Measurements from ENCODE around the gene COMMD10. TPM values are rescaled to one million over a fixed set of nuclear protein-coding genes. Genes with fewer than 3 reads are reported as not detected.
"Not testable (repeated sequence)": the region's sequence is repeated elsewhere in the genome, so short reads cannot be mapped to it uniquely, and the experiment has no call there.

COMMD10 gene
- polyA plus RNA-seq, 5 donors: 39.7 to 54.8 (median 51.3) TPM

- DNase-seq: no peak
Observed at GRCh38 chr5:116088062-116088461, 3.2 kb downstream of the COMMD10 start.

DNA sequence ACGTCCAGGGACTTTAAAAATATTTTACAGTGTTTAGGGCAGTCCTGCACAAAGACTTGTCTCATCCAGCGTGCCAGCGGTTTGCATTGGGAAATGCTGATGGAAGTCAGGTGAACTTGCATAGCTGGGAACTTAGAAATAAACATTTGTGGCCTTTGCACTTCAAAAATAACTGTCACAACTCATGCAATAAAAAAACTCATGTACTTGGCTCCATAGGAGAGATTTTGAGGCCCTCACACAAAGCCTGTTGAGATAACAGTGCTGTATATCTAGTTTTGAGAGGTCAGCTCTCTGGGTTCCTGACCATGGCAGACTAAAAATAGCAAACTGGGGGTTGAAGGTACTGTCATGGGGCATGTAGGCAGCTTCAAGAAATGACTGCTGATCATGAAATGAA, 5.5 kb downstream of the COMMD10 start:
- DNase-seq: no peak

DNA sequence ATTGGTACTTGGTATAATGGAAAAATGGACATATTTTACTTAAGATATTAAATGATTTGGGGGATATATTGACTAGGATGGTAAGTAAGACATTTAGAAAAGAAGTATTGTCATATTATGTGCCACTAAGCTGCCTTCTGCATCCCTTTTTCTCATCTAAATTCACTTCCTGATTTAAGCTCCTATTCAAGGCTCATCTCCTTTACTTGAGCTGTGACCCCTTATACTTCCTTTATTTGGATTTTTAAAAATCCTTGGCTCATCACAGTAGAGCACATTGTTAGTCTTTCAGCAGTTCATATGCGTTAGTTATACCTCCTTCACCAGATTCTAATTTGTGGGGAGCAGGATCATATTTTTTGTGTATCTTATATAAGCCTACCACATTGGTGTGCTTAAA, 6.6 kb downstream of the COMMD10 start:
- DNase-seq: no peak

- no peak for DNase-seq
Observed at GRCh38 chr5:116097301-116097700, 12.5 kb downstream of the COMMD10 start.

GRCh38 chr5:116098998-116099397, 14.2 kb downstream of the COMMD10 start:
- DNase-seq: no peak

DNA sequence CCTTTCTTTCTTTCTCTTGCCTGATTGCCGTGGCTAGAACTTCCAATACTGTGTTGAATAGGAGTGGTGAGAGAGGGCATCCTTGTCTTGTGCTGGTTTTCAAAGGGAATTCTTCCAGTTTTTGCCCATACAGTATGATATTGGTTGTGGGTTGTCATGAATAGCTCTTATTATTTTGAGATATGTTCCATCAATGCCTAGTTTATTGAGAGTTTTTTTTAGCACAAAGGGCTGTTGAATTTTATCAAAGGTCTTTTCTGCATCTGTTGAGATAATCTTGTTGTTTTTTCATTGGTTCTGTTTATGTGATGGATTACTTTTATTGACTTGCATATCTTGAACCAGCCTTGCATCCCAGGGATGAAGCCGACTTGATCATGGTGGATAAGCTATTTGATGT, 20.1 kb downstream of the COMMD10 start:
- not testable (repeated sequence) for DNase-seq

- no peak for DNase-seq
Observed at GRCh38 chr5:116115163-116115562, 30.3 kb downstream of the COMMD10 start.

- DNase-seq: no peak
Observed at GRCh38 chr5:116130471-116130870, 45.6 kb downstream of the COMMD10 start.

DNA sequence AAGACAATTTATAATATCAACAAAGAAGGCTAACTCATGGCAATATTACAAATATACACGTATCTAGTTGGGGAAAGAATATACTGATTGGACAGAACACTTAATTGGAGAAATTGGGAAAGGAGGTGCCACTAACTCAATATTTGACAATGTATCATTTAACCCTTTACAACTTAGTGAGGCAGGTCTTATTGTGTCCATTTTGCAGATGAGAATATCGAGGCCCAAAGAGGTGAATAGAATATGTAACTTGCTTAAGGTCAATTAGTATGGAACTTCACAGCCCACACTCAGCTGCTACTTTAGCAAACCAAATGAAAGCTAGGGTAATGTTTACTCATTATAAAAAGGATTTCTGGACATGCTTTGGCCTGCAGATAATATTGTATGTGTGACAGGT, 46.2 kb downstream of the COMMD10 start:
- no peak for DNase-seq

GRCh38 chr5:116133281-116133680, 48.5 kb downstream of the COMMD10 start:
- DNase-seq: no peak

- DNase-seq: no peak
Observed at GRCh38 chr5:116135344-116135743, 50.5 kb downstream of the COMMD10 start.

- peak; percentile 35 to 59 for DNase-seq
Observed at GRCh38 chr5:116137544-116138378, 52.9 kb downstream of the COMMD10 start.

DNA sequence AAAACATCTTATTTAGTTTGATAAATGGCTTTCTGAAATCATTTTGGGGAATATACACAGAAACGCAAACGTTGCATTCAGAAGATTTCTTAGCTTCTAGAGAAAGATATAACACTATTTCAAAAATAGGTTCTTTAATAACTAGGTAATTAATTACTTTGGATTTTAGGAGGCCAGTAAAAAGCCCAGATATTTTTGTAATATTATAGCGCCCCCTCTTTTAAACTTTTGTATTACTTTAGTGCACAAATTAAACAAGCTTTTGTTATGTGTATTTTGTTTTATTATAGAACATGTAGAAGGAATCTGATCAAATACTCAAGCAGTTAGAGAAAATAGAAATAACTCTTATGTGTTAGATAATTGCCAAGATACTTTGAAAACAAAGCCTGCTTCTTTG, 57.7 kb downstream of the COMMD10 start:
- no peak for DNase-seq

DNA sequence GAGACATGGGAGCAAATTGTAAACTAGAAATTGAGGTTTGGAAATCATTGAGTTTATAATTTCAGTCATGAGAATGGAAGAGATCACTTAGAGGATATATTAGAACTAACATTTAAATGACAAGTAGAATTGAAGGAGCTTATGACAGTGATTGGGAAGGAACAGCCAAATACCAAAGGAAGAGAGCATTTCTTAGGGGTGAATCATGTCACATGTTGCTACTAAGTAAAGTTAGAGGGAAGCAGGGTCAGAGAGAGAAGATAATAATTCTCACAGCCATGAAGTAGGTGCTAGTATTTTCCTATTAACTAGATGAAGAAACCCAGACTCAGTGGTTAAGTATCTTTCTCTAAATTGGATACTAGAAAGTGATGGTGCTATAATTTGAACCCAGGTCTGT, 59.3 kb downstream of the COMMD10 start:
- no peak for DNase-seq

DNA sequence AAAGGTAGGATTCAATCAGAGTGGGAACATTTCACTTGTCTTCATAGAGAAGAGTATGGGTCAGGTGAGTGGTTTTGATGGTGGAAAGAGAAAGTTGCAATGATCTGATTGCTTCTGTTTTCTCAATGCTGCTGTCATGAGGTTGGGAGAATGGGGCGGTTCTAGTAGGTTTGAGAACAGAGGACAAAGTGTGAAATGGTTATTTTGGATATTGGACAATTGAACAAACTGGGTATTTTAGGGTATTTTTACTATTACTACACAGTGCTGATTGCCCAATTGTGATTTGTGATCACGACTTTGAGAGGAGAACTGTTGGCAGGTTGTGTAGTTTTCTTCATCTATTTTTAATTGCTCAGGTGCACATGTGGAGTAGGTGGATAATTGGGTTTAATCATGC, 60.2 kb downstream of the COMMD10 start:
- DNase-seq: no peak

DNA sequence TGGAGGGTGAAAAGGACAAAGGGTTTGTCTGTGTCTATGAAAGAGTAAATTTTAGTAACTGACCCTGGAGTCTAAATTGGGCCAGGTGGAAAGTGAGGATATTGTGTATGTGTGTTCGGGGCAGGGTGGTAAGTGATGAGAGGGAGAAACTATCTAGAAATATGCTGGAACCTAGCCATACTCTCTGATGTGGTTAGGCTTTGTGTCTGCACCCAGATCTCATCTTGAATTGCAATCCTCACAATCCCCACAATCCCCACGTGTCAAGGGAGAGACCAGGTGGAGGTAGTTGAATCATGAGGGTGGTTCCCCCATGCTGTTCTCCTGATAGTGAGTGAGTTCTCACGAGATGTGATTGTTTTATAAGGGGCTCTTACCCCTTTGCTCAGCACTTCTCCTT, 60.6 kb downstream of the COMMD10 start:
- DNase-seq: no peak

DNA sequence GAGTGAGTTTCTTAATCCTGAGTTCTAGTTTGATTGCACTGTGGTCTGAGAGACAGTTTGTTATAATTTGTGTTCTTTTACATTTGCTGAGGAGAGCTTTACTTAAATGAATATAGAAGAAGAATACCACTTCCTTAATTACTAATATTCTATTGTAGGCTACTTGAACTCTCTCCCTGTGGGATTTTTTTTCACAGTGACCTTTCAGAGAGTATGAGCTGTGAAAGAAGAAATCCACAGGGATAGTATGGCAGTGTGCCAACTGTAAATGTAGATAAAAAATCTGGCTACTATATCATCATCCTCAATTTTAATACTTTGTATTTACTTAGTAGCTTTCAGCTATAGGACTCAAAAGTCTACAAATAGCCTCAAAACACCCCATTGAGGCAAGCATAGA, 67.3 kb downstream of the COMMD10 start:
- peak; percentile 37 to 46 for DNase-seq

- no peak for DNase-seq
Observed at GRCh38 chr5:116153687-116154174, 68.9 kb downstream of the COMMD10 start.

DNA sequence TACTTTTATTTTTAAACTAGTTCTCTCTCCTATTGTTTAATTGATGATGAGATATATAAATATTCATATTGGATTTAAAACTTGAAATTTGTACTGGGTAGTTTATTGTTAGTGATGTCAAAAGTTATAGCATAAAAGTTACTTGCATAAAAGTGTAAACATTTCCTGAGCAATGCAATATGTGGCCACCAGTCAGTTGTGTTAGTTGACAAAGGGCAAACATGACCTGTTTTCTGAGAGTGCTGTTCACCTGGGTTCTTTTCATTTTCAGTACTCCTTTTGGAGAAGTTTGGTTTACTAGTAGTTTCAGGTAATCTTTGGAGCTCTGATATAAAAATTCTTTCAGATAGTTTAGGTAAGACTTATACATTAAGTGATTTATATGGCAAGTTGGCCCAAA, 69.4 kb downstream of the COMMD10 start:
- DNase-seq: no peak

DNA sequence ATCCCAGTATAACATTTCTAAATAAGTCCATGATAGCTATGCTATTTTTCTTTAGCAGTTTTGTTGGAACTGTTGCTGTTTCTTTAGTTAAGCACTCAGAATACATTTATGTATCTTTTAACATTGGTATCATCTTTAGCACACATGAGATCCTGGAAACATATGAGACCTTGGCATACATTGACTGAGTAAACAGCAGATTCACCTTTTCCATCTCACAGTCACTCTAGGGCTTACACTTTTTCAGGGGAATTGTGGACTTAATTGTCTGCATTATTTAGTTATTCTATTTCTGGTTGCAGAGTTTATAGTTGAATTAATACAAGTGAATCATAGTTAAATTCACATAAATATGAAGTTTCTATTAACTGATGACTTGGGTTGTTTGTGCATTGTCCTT, 70.1 kb downstream of the COMMD10 start:
- DNase-seq: no peak

- no peak for DNase-seq
Observed at GRCh38 chr5:116157902-116158301, 73.1 kb downstream of the COMMD10 start.

- DNase-seq: no peak
Observed at GRCh38 chr5:116159006-116159405, 74.2 kb downstream of the COMMD10 start.

DNA sequence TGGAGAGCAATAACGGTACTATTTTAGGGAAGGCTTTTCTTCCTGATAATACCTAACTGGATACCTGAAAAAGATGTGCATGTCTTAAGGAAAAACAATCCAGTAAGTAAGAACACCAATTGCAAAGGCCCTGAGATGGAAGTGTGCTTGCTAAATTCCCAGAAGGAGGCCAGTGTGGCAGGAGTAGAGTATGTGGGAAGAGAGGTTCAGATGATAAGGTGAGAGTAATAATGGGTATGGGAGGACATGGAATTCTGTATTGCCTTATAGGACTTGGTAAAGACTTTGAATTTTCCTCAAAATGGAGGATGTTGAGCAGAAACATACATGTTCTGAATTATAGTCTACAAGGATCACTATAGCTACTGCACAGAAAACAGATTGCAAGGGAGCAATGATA, 89.3 kb downstream of the COMMD10 start:
- DNase-seq: no peak

- no peak for DNase-seq
Observed at GRCh38 chr5:116176121-116176520, 91.3 kb downstream of the COMMD10 start.
